Erythroblast (primary cell): ENCODE data around the gene FMN2.

Source experiments
- GATA1 ChIP-seq: IDR thresholded peaks from 2 replicates; pipeline ENCODE4 v1.6.1; 2011; ENCODE audit warnings: low read depth, mild to moderate bottlenecking, control low read depth, low read length, moderate library complexity
- POLR2A ChIP-seq: IDR thresholded peaks from 2 replicates; pipeline ENCODE4 v1.6.1; 2011; ENCODE audit warnings: mild to moderate bottlenecking, low read length

DNA sequence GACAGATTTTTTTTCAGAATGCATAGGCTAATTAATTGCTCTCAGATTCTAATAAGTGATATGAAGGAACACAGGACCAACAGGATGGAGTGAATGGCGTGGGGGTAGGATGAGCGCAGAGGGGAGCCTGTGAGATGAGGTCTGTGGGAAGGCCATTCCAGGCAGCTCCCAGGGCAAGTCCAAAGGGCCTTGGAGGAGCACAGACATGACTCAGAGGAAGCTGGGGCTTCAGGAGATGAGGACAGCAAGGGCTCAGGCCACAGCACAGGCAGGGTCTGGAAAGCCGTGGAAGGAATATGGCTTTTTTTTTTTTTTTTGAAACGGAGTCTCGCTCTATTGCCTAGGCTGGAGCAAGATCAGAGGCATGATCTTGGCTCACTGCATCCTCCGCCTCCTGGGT lies 35.1 kb downstream of the FMN2 start:
- no peak for TF ChIP-seq POLR2A
- TF ChIP-seq GATA1, result no peak
